Neural cell (in vitro differentiated cells): ENCODE results near the gene KIF22. TPM values are rescaled to one million over a fixed set of nuclear protein-coding genes. Genes with fewer than 3 reads are reported as not detected.

Experiments used
- H2AFZ ChIP-seq: fragments of 200-600, 300-800 bp; sonication (generic), shearing (Covaris generic); 2 replicates; pipeline ENCODE4 v1.6.0; 2014; ENCODE audit warnings: low read depth, mild to moderate bottlenecking, antibody characterized with exemption, low read length, moderate library complexity
- H3F3A ChIP-seq: fragments of 200-600 bp; shearing (Covaris generic); 2 replicates; pipeline ENCODE4 v1.6.1; 2016; ENCODE audit warnings: mild to moderate bottlenecking, moderate library complexity, mixed read lengths, antibody characterized with exemption, low read length; ENCODE audit not compliant: insufficient read depth, poor library complexity, severe bottlenecking
- H3K27ac ChIP-seq: fragments of 200-600, 300-800 bp; sonication (generic), shearing (Covaris generic); 2 replicates; pipeline ENCODE4 v1.5.1; 2014; ENCODE audit warnings: mild to moderate bottlenecking, low read length, moderate library complexity
- H3K27me3 ChIP-seq: fragments of 300-800, 200-600 bp; sonication (generic), shearing (Covaris generic); 2 replicates; pipeline ENCODE4 v1.6.0; 2014; ENCODE audit warnings: mild to moderate bottlenecking, low read depth, low read length, moderate library complexity; ENCODE audit not compliant: insufficient read depth
- H3K36me3 ChIP-seq: fragments of 300-800, 200-600 bp; sonication (generic), shearing (Covaris generic); 2 replicates; pipeline ENCODE4 v1.5.1; 2014; ENCODE audit warnings: mild to moderate bottlenecking, antibody characterized with exemption, low read length, moderate library complexity; ENCODE audit not compliant: insufficient read depth
- H3K4me2 ChIP-seq: fragments of 300-800, 200-600 bp; sonication (generic), shearing (Covaris generic); 2 replicates; pipeline ENCODE4 v1.6.0; 2014; ENCODE audit warnings: mild to moderate bottlenecking, low read length
- H3K4me3 ChIP-seq: fragments of 300-800, 200-600 bp; sonication (generic), shearing (Covaris generic); 2 replicates; pipeline ENCODE4 v1.5.1; 2014; ENCODE audit warnings: mild to moderate bottlenecking, low read length, moderate library complexity
- H3K79me2 ChIP-seq: fragments of 200-600 bp; shearing (Covaris generic); replicated peaks from 2 replicates; pipeline ENCODE4 v1.6.0; 2014; ENCODE audit warnings: mild to moderate bottlenecking, low read length, moderate library complexity; ENCODE audit not compliant: insufficient read depth
- H3K9ac ChIP-seq: fragments of 300-800, 200-600 bp; sonication (generic), shearing (Covaris generic); 2 replicates; pipeline ENCODE4 v1.6.1; 2016; ENCODE audit warnings: mild to moderate bottlenecking, low read length, mixed read lengths
- H3K9me2 ChIP-seq: fragments of 200-600 bp; shearing (Covaris generic); 2 replicates; pipeline ENCODE4 v1.6.1; 2016; ENCODE audit warnings: mild to moderate bottlenecking, low read length, mixed read lengths; ENCODE audit not compliant: insufficient read depth
- H3K9me3 ChIP-seq: fragments of 200-600, 300-800 bp; sonication (generic), shearing (Covaris generic); 2 replicates; pipeline ENCODE4 v1.6.1; 2016; ENCODE audit warnings: mild to moderate bottlenecking, mixed run types, low read length, moderate library complexity, mixed read lengths
- H4K20me1 ChIP-seq: fragments of 200-600 bp; shearing (Covaris generic); 2 replicates; pipeline ENCODE4 v1.6.1; 2016; ENCODE audit warnings: mild to moderate bottlenecking, mixed run types; ENCODE audit not compliant: insufficient read depth
- CTCF ChIP-seq: fragments of 450-650 bp; IDR thresholded peaks from 2 replicates; pipeline ENCODE4 v1.5.1; 2014; ENCODE audit warnings: antibody characterized with exemption, mild to moderate bottlenecking, moderate library complexity; ENCODE audit not compliant: poor library complexity, severe bottlenecking
- EP300 ChIP-seq: fragments of 450-650 bp; conservative IDR thresholded peaks from 2 replicates; pipeline ENCODE4 v1.6.1; 2014; ENCODE audit warnings: antibody characterized with exemption, mild to moderate bottlenecking, moderate library complexity; ENCODE audit not compliant: poor library complexity, severe bottlenecking
- EZH2 ChIP-seq: fragments of 200-600, 300-800 bp; shearing (Covaris generic), sonication (generic); IDR thresholded peaks from 2 replicates; pipeline ENCODE4 v1.6.1; 2014; ENCODE audit warnings: antibody characterized with exemption, low read length, borderline replicate concordance, mild to moderate bottlenecking; ENCODE audit not compliant: insufficient read depth, poor library complexity, severe bottlenecking
- MXI1 ChIP-seq: fragments of 450-650 bp; conservative IDR thresholded peaks from 2 replicates; pipeline ENCODE4 v1.6.1; 2014; ENCODE audit warnings: antibody characterized with exemption, mild to moderate bottlenecking; ENCODE audit not compliant: poor library complexity, severe bottlenecking
- POLR2AphosphoS5 ChIP-seq: IDR thresholded peaks from 2 replicates; pipeline ENCODE4 v1.6.1; 2012
- RAD21 ChIP-seq: fragments of 450-650 bp; conservative IDR thresholded peaks from 2 replicates; pipeline ENCODE4 v1.6.1; 2014; ENCODE audit warnings: antibody characterized with exemption, mild to moderate bottlenecking, moderate library complexity
- REST ChIP-seq: IDR thresholded peaks from 2 replicates; pipeline ENCODE4 v1.6.1; 2012; ENCODE audit warnings: borderline replicate concordance
- SMC3 ChIP-seq: fragments of 450-650 bp; conservative IDR thresholded peaks from 2 replicates; pipeline ENCODE4 v1.6.1; 2014; ENCODE audit warnings: antibody characterized with exemption, mild to moderate bottlenecking, moderate library complexity; ENCODE audit not compliant: poor library complexity
- TAF1 ChIP-seq: IDR thresholded peaks from 2 replicates; pipeline ENCODE4 v1.6.1; 2012; ENCODE audit warnings: low read depth
- polyA plus RNA-seq: library from polyadenylated mRNA; depleted of rRNA; stranded (reverse); fragments of >200 nt; gene quantifications from 2 replicates; pipeline ENCODE4 v1.2.3, GENCODE V29; 2014

Gene KIF22
- polyA plus RNA-seq, 1 donor from 2014 or later, result 81.1 TPM

DNA sequence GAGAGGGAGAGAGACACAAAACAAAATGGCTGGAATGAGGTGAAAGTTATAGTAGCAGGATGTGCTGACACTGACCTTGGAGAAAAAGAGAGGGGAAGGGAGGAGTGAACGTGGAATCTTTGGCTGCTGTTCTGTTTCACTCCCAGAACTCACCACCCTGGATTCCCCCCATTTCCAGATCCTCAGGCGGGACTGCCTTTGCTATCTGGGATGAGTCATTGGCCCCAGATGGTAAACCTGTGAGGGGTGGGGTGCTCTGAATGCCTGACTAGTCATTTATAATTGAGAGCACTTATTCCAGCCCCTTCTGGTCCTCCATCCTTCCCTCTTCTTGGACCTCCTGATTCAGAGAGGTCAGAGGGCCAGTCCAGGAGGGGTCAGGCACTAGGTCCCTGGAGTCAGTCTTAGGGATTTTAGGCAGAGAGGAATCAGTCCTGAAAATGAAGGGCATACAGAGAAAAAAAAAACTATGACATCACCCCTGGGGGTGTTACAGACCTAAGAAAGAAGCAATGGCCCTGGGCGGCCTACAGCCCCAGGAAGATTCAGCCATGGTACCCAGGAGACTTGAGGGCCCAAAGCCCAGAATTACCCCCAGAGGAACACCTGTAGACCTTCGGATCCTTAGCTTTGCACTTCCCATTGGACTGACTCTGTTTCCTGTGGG lies 14.7 kb upstream of the KIF22 start:
- H3K27ac ChIP-seq, result no peak overlapping the region
- no peak overlapping the region for H3K9ac ChIP-seq
- H3K9me2 ChIP-seq, result no peaks in the 10 kb centered on the region
- no peaks in the 10 kb centered on the region for H3K36me3 ChIP-seq
- no peak overlapping the region for H3K4me3 ChIP-seq
- no peaks in the 10 kb centered on the region for H3K79me2 ChIP-seq
- TF ChIP-seq TAF1 (no peak), POLR2AphosphoS5 (no peak), EP300 (no peak), SMC3 (no peak), CTCF (no peak), RAD21 (no peak), REST (no peak), MXI1 (no peak), EZH2 (no peak)
- H4K20me1 ChIP-seq, result no peaks in the 10 kb centered on the region
- H3F3A ChIP-seq, result no peaks in the 10 kb centered on the region
- no peaks in the 10 kb centered on the region for H3K9me3 ChIP-seq
- H3K4me2 ChIP-seq, result no peak overlapping the region
- no peak overlapping the region for H2AFZ ChIP-seq
- H3K27me3 ChIP-seq, result no peaks in the 10 kb centered on the region

GRCh38 chr16:29777576-29778350 lies 12.8 kb upstream of the KIF22 start, which contains the start of gene ZG16:
TSS of gene ZG16 (plus strand) at chr16:29778256. CDS start at chr16:29779267, 1,011 bp downstream.
- H3K79me2 ChIP-seq, result no peaks in the 10 kb centered on the region

More at GRCh38 chr16:29777576-29778350, 12.8 kb upstream of the KIF22 start, which contains the start of gene ZG16:
- TF ChIP-seq EZH2 (no peak), CTCF (no peak), EP300 (no peak), MXI1 (no peak), RAD21 (no peak), SMC3 (no peak), POLR2AphosphoS5 (no peak), REST (no peak), TAF1 (no peak)
- Histone ChIP-seq H3K36me3 (no peaks in the 10 kb centered on the region), H3F3A (no peaks in the 10 kb centered on the region), H3K27me3 (no peaks in the 10 kb centered on the region), H3K4me2 (no peak within 1 kb of the TSS), H3K9me2 (no peaks in the 10 kb centered on the region), H3K9me3 (no peaks in the 10 kb centered on the region), H4K20me1 (no peaks in the 10 kb centered on the region), H3K4me3 (no peak within 1 kb of the TSS), H3K27ac (no peak within 1 kb of the TSS), H3K9ac (no peak within 1 kb of the TSS), H2AFZ (no peak within 1 kb of the TSS)
